Esophagus squamous epithelium (tissue), 4 donors: Measurements from ENCODE around the gene MRPL45.

ENCODE experiments used
- CTCF ChIP-seq, 6 experiments: fragments of 450-650 bp in 4 of 6; fragments of 200-600 bp in 2 of 6; sonication (generic) in 2 of 6; IDR thresholded peaks; one replicate each; pipeline ENCODE4 v1.5.1; 2016 to 2019; ENCODE audit warnings: antibody characterized with exemption in 6 of 6, mild to moderate bottlenecking in 4 of 6, moderate library complexity in 4 of 6
- POLR2A ChIP-seq, 4 donors: fragments of 450-650 bp; IDR thresholded peaks; one replicate each; pipeline ENCODE4 v1.6.1; 2017; ENCODE audit warnings: antibody characterized with exemption in 4 of 4, mild to moderate bottlenecking in 4 of 4, moderate library complexity in 3 of 4

GRCh38 chr17:38329284-38329683 lies 32.3 kb downstream of the MRPL45 start:
- TF ChIP-seq CTCF (IDR thresholded peaks at IDR 0.05) (no peak), POLR2A (IDR thresholded peaks at IDR 0.05) (no peak)
